HepG2 (cell line): ENCODE results near the gene HSDL1. TPM values are rescaled to one million over a fixed set of nuclear protein-coding genes. Genes with fewer than 3 reads are reported as not detected.

Experiments
- CHCHD3 ChIP-seq: sonication (generic); formaldehyde crosslinking; IDR thresholded peaks from 2 replicates; pipeline ENCODE4 v1.8.0; 2022; ENCODE audit warnings: mild to moderate bottlenecking, missing genetic modification reagents, moderate library complexity
- ESRRA ChIP-seq: sonication (generic); formaldehyde crosslinking; IDR thresholded peaks from 2 replicates; pipeline ENCODE4 v1.5.1; 2020; ENCODE audit warnings: mild to moderate bottlenecking, low read depth, missing genetic modification reagents
- GTF2F1 ChIP-seq: fragments of 150-350 bp; IDR thresholded peaks from 2 replicates; pipeline ENCODE4 v1.6.1; 2014; ENCODE audit warnings: low read length
- SP2 ChIP-seq: sonication (generic); formaldehyde crosslinking; IDR thresholded peaks from 2 replicates; pipeline ENCODE4 v1.5.1; 2020; ENCODE audit warnings: mild to moderate bottlenecking, missing genetic modification reagents
- THAP11 ChIP-seq: IDR thresholded peaks from 2 replicates; pipeline ENCODE4 v1.6.1; 2016; ENCODE audit warnings: missing biosample characterization, missing genetic modification reagents
- ZKSCAN8 ChIP-seq: IDR thresholded peaks from 2 replicates; pipeline ENCODE4 v1.6.1; 2016; ENCODE audit warnings: borderline replicate concordance, missing genetic modification reagents, missing compliant biosample characterization
- ZMYM3 ChIP-seq: sonication (generic); formaldehyde crosslinking; IDR thresholded peaks from 2 replicates; pipeline ENCODE4 v1.5.1; 2020; ENCODE audit warnings: mild to moderate bottlenecking, missing genetic modification reagents
- ZMYM4 ChIP-seq: sonication (generic); formaldehyde crosslinking; IDR thresholded peaks from 2 replicates; pipeline ENCODE4 v1.8.1; 2023; ENCODE audit warnings: mild to moderate bottlenecking, missing genetic modification reagents
- ZNF17 ChIP-seq: sonication (generic); formaldehyde crosslinking; IDR thresholded peaks from 2 replicates; pipeline ENCODE4 v1.5.0; 2020; ENCODE audit warnings: mild to moderate bottlenecking, missing genetic modification reagents
- ZNF496 ChIP-seq: sonication (generic); formaldehyde crosslinking; IDR thresholded peaks from 2 replicates; pipeline ENCODE4 v1.8.1; 2023; ENCODE audit warnings: mild to moderate bottlenecking, moderate library complexity, missing genetic modification reagents; ENCODE audit not compliant: insufficient replicate concordance
- ZNF547 ChIP-seq: sonication (generic); formaldehyde crosslinking; IDR thresholded peaks from 2 replicates; pipeline ENCODE4 v1.5.1; 2020; ENCODE audit warnings: mild to moderate bottlenecking, missing genetic modification reagents
- ZNF7 ChIP-seq: IDR thresholded peaks from 2 replicates; pipeline ENCODE4 v1.6.1; 2016; ENCODE audit warnings: missing biosample characterization, missing genetic modification reagents
- polyA plus RNA-seq, 8 experiments: library from polyadenylated mRNA; depleted of rRNA in 3 of 8; stranded (reverse) in 7 of 8; unstranded in 1 of 8; fragments of >200 nt; fragmentation: Illumina TruSeq in 4 of 8; extraction: Trizol in 4 of 8; gene quantifications; 2 replicates each; pipeline versions ENCODE4 v1.2.1 to v1.2.3, GENCODE V29; 2011 to 2016; ENCODE audit warnings: low read depth in 4 of 8, missing spikeins in 1 of 8, mixed read lengths in 1 of 8; ENCODE audit not compliant: insufficient read depth in 1 of 8
- total RNA-seq, 5 experiments: library from RNA; depleted of rRNA; stranded (reverse); fragments of >200 nt; fragmentation: Illumina TruSeq; extraction: Trizol; gene quantifications; 2 replicates each; pipeline ENCODE4 v1.2.3, GENCODE V29; 2016; ENCODE audit warnings: low read depth in 1 of 5
- TF ChIP-seq, protein P1 (sequence below): sonication (generic); formaldehyde crosslinking; IDR thresholded peaks from 2 replicates; pipeline ENCODE4 v1.4.0; 2020; ENCODE audit warnings: missing genetic modification reagents, mild to moderate bottlenecking, borderline replicate concordance
- TF ChIP-seq, protein P2 (sequence below): sonication (generic); formaldehyde crosslinking; IDR thresholded peaks from 2 replicates; pipeline ENCODE4 v1.4.0; 2020; ENCODE audit warnings: missing genetic modification reagents, borderline replicate concordance
- TF ChIP-seq, protein P3 (sequence below): sonication (generic); formaldehyde crosslinking; IDR thresholded peaks from 2 replicates; pipeline ENCODE4 v1.8.1; 2023; ENCODE audit warnings: mild to moderate bottlenecking, missing genetic modification reagents, borderline replicate concordance
- TF ChIP-seq, protein P4 (sequence below): sonication (generic); formaldehyde crosslinking; IDR thresholded peaks from 2 replicates; pipeline ENCODE4 v1.5.0; 2020; ENCODE audit warnings: missing genetic modification reagents
- TF ChIP-seq, protein P5 (sequence below): sonication (generic); formaldehyde crosslinking; IDR thresholded peaks from 2 replicates; pipeline ENCODE4 v1.4.0; 2020; ENCODE audit warnings: low read depth, mild to moderate bottlenecking, missing genetic modification reagents
- TF ChIP-seq, protein P6 (sequence below): IDR thresholded peaks from 2 replicates; pipeline ENCODE4 v1.6.1; 2016; ENCODE audit warnings: missing compliant biosample characterization, missing genetic modification reagents, borderline replicate concordance

The HSDL1 gene
- total and polyA plus RNA-seq, 2 of the 13 experiments (the other 11 are each of a cell fraction or from before 2014, with no cell fraction given): 49.2 to 49.7 TPM

DNA sequence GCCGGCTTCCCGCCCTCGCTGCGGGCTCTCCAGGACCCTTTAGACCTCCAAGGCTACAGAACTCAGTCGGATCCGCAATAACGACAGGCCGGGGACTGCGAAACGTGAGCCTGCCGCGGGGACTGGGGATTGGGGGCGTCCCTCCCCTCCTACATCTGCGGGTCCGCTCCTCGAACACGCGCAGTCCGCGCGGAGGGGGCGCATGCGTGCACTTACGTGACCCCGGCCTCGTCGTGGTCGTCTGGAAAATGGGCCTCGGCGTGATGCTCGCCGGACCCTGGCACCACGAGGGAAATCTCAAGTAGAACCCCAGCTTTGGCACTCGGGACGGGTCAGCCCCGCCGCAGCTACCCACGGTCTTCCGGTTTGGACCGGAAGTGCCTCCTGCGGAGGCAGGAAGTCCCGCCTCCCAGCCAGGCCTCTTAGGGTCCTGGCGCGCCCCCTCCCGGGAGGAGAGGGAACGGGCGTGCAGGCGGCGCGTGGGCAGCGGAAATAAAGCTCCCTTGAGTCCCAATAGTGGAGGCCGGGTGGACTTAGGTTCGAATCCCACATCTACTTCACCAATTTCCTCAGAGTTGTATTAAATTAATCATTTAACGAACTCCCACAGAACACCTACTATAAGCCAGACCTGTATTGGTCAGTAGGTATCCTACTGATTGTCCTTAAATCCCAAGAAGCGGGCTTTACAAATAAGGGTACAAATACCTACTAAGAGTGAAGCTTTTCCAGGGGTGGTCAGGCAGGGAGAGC, 41.9 kb upstream of the HSDL1 start, which contains the start of gene TAF1C (continued):
- TF ChIP-seq GTF2F1 (0 out of 2 replicates have a peak, but pooled peaks have one; percentile 6), ZNF17 (no peak), ZMYM4 (CRISPR knock-in tag) (peak; percentile 91; the same call in 1 of the 2 replicates), ZNF496 (no peak), ZKSCAN8 (CRISPR knock-in tag) (peak; percentile 59; the same call in 1 of the 2 replicates), CHCHD3 (CRISPR knock-in tag) (0 out of 2 replicates have a peak, but pooled peaks have one; percentile 31), ZNF7 (CRISPR knock-in tag) (no peak; the same call in 1 of the 2 replicates), ZNF547 (peak; percentile 55; the same call in 1 of the 2 replicates), SP2 (CRISPR knock-in tag) (peak; percentile 98), THAP11 (CRISPR knock-in tag) (peak; percentile 93), ESRRA (CRISPR knock-in tag) (peak; percentile 71; the same call in 1 of the 2 replicates), ZMYM3 (CRISPR knock-in tag) (peak; percentile 71)
- TF ChIP-seq, protein P1, sequence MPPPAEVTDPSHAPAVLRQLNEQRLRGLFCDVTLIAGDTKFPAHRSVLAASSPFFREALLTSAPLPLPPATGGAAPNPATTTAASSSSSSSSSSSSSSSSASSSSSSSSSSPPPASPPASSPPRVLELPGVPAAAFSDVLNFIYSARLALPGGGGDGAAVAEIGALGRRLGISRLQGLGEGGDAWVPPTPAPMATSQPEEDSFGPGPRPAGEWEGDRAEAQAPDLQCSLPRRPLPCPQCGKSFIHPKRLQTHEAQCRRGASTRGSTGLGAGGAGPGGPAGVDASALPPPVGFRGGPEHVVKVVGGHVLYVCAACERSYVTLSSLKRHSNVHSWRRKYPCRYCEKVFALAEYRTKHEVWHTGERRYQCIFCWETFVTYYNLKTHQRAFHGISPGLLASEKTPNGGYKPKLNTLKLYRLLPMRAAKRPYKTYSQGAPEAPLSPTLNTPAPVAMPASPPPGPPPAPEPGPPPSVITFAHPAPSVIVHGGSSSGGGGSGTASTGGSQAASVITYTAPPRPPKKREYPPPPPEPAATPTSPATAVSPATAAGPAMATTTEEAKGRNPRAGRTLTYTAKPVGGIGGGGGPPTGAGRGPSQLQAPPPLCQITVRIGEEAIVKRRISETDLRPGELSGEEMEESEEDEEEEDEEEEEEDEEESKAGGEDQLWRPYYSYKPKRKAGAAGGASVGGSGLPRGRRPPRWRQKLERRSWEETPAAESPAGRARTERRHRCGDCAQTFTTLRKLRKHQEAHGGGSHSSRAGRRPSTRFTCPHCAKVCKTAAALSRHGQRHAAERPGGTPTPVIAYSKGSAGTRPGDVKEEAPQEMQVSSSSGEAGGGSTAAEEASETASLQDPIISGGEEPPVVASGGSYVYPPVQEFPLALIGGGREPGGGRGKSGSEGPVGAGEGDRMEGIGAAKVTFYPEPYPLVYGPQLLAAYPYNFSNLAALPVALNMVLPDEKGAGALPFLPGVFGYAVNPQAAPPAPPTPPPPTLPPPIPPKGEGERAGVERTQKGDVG (CRISPR knock-in tag): no peak
- TF ChIP-seq, protein P2, sequence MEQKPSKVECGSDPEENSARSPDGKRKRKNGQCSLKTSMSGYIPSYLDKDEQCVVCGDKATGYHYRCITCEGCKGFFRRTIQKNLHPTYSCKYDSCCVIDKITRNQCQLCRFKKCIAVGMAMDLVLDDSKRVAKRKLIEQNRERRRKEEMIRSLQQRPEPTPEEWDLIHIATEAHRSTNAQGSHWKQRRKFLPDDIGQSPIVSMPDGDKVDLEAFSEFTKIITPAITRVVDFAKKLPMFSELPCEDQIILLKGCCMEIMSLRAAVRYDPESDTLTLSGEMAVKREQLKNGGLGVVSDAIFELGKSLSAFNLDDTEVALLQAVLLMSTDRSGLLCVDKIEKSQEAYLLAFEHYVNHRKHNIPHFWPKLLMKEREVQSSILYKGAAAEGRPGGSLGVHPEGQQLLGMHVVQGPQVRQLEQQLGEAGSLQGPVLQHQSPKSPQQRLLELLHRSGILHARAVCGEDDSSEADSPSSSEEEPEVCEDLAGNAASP: peak; percentile 76
- TF ChIP-seq, protein P3, sequence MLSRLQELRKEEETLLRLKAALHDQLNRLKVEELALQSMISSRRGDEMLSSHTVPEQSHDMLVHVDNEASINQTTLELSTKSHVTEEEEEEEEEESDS: no peak
- TF ChIP-seq, protein P4, sequence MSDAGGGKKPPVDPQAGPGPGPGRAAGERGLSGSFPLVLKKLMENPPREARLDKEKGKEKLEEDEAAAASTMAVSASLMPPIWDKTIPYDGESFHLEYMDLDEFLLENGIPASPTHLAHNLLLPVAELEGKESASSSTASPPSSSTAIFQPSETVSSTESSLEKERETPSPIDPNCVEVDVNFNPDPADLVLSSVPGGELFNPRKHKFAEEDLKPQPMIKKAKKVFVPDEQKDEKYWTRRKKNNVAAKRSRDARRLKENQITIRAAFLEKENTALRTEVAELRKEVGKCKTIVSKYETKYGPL: no peak
- TF ChIP-seq, protein P5, sequence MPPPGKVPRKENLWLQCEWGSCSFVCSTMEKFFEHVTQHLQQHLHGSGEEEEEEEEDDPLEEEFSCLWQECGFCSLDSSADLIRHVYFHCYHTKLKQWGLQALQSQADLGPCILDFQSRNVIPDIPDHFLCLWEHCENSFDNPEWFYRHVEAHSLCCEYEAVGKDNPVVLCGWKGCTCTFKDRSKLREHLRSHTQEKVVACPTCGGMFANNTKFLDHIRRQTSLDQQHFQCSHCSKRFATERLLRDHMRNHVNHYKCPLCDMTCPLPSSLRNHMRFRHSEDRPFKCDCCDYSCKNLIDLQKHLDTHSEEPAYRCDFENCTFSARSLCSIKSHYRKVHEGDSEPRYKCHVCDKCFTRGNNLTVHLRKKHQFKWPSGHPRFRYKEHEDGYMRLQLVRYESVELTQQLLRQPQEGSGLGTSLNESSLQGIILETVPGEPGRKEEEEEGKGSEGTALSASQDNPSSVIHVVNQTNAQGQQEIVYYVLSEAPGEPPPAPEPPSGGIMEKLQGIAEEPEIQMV (CRISPR knock-in tag): peak; percentile 62; the same call in 1 of the 2 replicates
- TF ChIP-seq, protein P6, sequence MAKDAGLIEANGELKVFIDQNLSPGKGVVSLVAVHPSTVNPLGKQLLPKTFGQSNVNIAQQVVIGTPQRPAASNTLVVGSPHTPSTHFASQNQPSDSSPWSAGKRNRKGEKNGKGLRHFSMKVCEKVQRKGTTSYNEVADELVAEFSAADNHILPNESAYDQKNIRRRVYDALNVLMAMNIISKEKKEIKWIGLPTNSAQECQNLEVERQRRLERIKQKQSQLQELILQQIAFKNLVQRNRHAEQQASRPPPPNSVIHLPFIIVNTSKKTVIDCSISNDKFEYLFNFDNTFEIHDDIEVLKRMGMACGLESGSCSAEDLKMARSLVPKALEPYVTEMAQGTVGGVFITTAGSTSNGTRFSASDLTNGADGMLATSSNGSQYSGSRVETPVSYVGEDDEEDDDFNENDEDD: peak; percentile 63; the same call in 1 of the 2 replicates
